CD8-positive, alpha-beta memory T cell (primary cell): Measurements from ENCODE around the gene CHRNB1. TPM values are rescaled to one million over a fixed set of nuclear protein-coding genes. Genes with fewer than 3 reads are reported as not detected.

ENCODE experiments used
- CTCF ChIA-PET: fragments of 350-600 bp; sonication (Branson Sonifier 250); formaldehyde crosslinking; loops from one replicate; lab custom pipeline; 2021; ENCODE audit warnings: antibody characterized with exemption; lab: Charles Lee
- POLR2A ChIA-PET: fragments of 350-600 bp; sonication (Branson Sonifier 250); formaldehyde crosslinking; loops from one replicate; lab custom pipeline; 2021; ENCODE audit warnings: antibody characterized with exemption; lab: Charles Lee
- DNase-seq, 5 donors: peaks; one replicate each; pipeline versions ENCODE4 v3.0.0 to v3.0.0-alpha.2; 2020 to 2022; ENCODE audit warnings: mixed read lengths in 1 of 5
- H3K27ac ChIP-seq: one replicate; pipeline ENCODE4 v1.7.0; 2013; ENCODE audit warnings: low read depth, mild to moderate bottlenecking, low read length, moderate library complexity
- H3K27me3 ChIP-seq: 2 replicates; pipeline ENCODE4 v1.7.0; 2013; ENCODE audit warnings: low read length, mild to moderate bottlenecking; ENCODE audit not compliant: insufficient read depth, poor library complexity, severe bottlenecking
- H3K36me3 ChIP-seq: 2 replicates; pipeline ENCODE4 v1.7.0; 2013; ENCODE audit warnings: mild to moderate bottlenecking, low read length, moderate library complexity; ENCODE audit not compliant: insufficient read depth
- H3K4me1 ChIP-seq: 2 replicates; pipeline ENCODE4 v1.7.0; 2013; ENCODE audit warnings: mild to moderate bottlenecking, low read length, moderate library complexity; ENCODE audit not compliant: insufficient read depth
- H3K4me3 ChIP-seq: 2 replicates; pipeline ENCODE4 v1.7.0; 2013; ENCODE audit warnings: mild to moderate bottlenecking, low read length
- H3K9me3 ChIP-seq: 2 replicates; pipeline ENCODE4 v1.7.0; 2013; ENCODE audit warnings: mild to moderate bottlenecking, low read length
- H3K27ac Mint-ChIP-seq, 8 donors: one replicate each; pipeline ENCODE4 v1.8.0; 2020 to 2021; ENCODE audit warnings: mixed read lengths in 8 of 8, mild to moderate bottlenecking in 6 of 8, inconsistent platforms in 3 of 8, moderate library complexity in 3 of 8
- H3K27me3 Mint-ChIP-seq, 2 donors: one replicate each; pipeline ENCODE4 v1.8.0; 2020 to 2021; ENCODE audit warnings: mixed read lengths in 2 of 2, mild to moderate bottlenecking in 1 of 2, moderate library complexity in 1 of 2
- H3K36me3 Mint-ChIP-seq, 3 donors: one replicate each; pipeline ENCODE4 v1.8.0; 2020 to 2021; ENCODE audit warnings: mixed read lengths in 3 of 3, inconsistent platforms in 1 of 3, mild to moderate bottlenecking in 1 of 3
- H3K4me1 Mint-ChIP-seq, 3 donors: one replicate each; pipeline ENCODE4 v1.8.0; 2020 to 2021; ENCODE audit warnings: mixed read lengths in 3 of 3, inconsistent platforms in 1 of 3, mild to moderate bottlenecking in 1 of 3
- H3K4me3 Mint-ChIP-seq, 7 donors: one replicate each; pipeline ENCODE4 v1.8.0; 2020 to 2021; ENCODE audit warnings: mixed read lengths in 7 of 7, mild to moderate bottlenecking in 6 of 7, moderate library complexity in 4 of 7, inconsistent platforms in 2 of 7
- H3K9me3 Mint-ChIP-seq, 5 donors: one replicate each; pipeline ENCODE4 v1.8.0; 2020 to 2022; ENCODE audit warnings: mixed read lengths in 5 of 5, mild to moderate bottlenecking in 3 of 5, moderate library complexity in 2 of 5, inconsistent platforms in 1 of 5
- polyA plus RNA-seq: library from polyadenylated mRNA; unstranded; fragments of 300-500 nt; fragmentation: Illumina TruSeq; gene quantifications from one replicate; pipeline ENCODE4 v1.2.3, GENCODE V29; 2021
- total RNA-seq, 2 experiments: library from RNA; stranded (reverse); gene quantifications; one replicate each; pipeline ENCODE4 v1.2.3, GENCODE V29; 2021

Gene CHRNB1
- total and polyA plus RNA-seq, 3 experiments from 2014 or later, result 6.0 to 24.7 (median 6.3) TPM

GRCh38 chr17:7483255-7484066 is 38.6 kb downstream of the CHRNB1 start:
- peaks cover 52 to 75% (median 69%) of the 10 kb centered on the region in 3 donors for H3K4me1 Mint-ChIP-seq

GRCh38 chr17:7484067-7484918 is 39.4 kb downstream of the CHRNB1 start, which contains the start of gene POLR2A:
Gene POLR2A (plus strand): TSS chr17:7484366.
- H3K27me3 Mint-ChIP-seq, result peaks cover 0 to 12% of the 10 kb centered on the region in 2 donors
- no peaks in the 10 kb centered on the region for H3K9me3 ChIP-seq
- H3K4me1 Mint-ChIP-seq, result peaks cover 56 to 80% (median 73%) of the 10 kb centered on the region in 3 donors
- H3K4me3 ChIP-seq, result peak within 1 kb of the TSS; percentile 91
- CTCF ChIA-PET, result interaction anchor here (1.0 to 5.3 kb wide), 5 partner anchors 30 to 77 kb away, joined by 3 to 49 read pairs (median 7); partner anchors contain the start of gene TMEM102
- H3K4me3 Mint-ChIP-seq, result peak within 1 kb of the TSS; percentile 96 to 100 (median 98)
- POLR2A ChIA-PET, result interaction anchor here (0.5 to 4.6 kb wide), 24 partner anchors 8 to 514 kb away, joined by 3 to 48 read pairs (median 4); partner anchors contain the start of genes ACAP1, CHRNB1, FXR2 and NEURL4
- peaks cover 49% of the 10 kb centered on the region for H3K4me1 ChIP-seq
- H3K36me3 ChIP-seq, result peaks cover 5% of the 10 kb centered on the region
- H3K27me3 ChIP-seq, result no peaks in the 10 kb centered on the region
- peaks cover 0 to 4% (median 0%) of the 10 kb centered on the region in 5 donors for H3K9me3 Mint-ChIP-seq
- peak within 1 kb of the TSS; percentile 99 to 100 (median 100) for H3K27ac Mint-ChIP-seq
- peak within 1 kb of the TSS; percentile 98 for H3K27ac ChIP-seq
- peak; percentile 95 to 99 (median 98) for DNase-seq
- peaks cover 0 to 43% (median 7%) of the 10 kb centered on the region in 3 donors for H3K36me3 Mint-ChIP-seq

More at GRCh38 chr17:7483255-7484066, 38.6 kb downstream of the CHRNB1 start:
- Histone ChIP-seq H3K27ac (peak overlapping the region; percentile 98), H3K4me3 (peak overlapping the region; percentile 91), H3K36me3 (peaks cover 5% of the 10 kb centered on the region), H3K9me3 (no peaks in the 10 kb centered on the region), H3K4me1 (peaks cover 42% of the 10 kb centered on the region), H3K27me3 (no peaks in the 10 kb centered on the region)
- POLR2A ChIA-PET, result interaction anchor here (0.5 to 4.6 kb wide), 20 partner anchors 8 to 515 kb away, joined by 3 to 48 read pairs (median 4); partner anchors contain the start of genes ACAP1, CHRNB1, FXR2 and NEURL4
- peaks cover 0 to 12% of the 10 kb centered on the region in 2 donors for H3K27me3 Mint-ChIP-seq
- peaks cover 0 to 4% (median 0%) of the 10 kb centered on the region in 5 donors for H3K9me3 Mint-ChIP-seq
- H3K4me3 Mint-ChIP-seq, result peak overlapping the region; percentile 96 to 100 (median 98)
- peak; percentile 91 to 98 (median 96) for DNase-seq
- H3K36me3 Mint-ChIP-seq, result peaks cover 0 to 40% (median 5%) of the 10 kb centered on the region in 3 donors
- peak overlapping the region; percentile 99 to 100 (median 100) for H3K27ac Mint-ChIP-seq
- CTCF ChIA-PET, result interaction anchor here (5.3 kb wide), 1 partner anchor 47 kb away, joined by 49 read pairs; the partner anchor contains the start of gene TMEM102

- CTCF ChIA-PET, result interaction anchor here (0.8 to 5.3 kb wide), 7 partner anchors 18 to 76 kb away, joined by 3 to 49 read pairs (median 4); partner anchors contain the start of gene TMEM102
- H3K4me3 ChIP-seq, result peak overlapping the region; percentile 91
- peaks cover 52% of the 10 kb centered on the region for H3K4me1 ChIP-seq
- POLR2A ChIA-PET, result interaction anchor here (0.6 to 4.6 kb wide), 23 partner anchors 9 to 439 kb away, joined by 3 to 48 read pairs (median 5); partner anchors contain the start of genes ACAP1, CHRNB1, NEURL4 and PLSCR3
- peaks cover 5% of the 10 kb centered on the region for H3K36me3 ChIP-seq
- H3K9me3 ChIP-seq, result no peaks in the 10 kb centered on the region
- no peaks in the 10 kb centered on the region for H3K27me3 ChIP-seq
- H3K27ac ChIP-seq, result peak overlapping the region; percentile 98
- Mint-ChIP-seq H3K27ac (peak overlapping the region; percentile 98 to 100 (median 100)), H3K36me3 (peaks cover 0 to 43% (median 7%) of the 10 kb centered on the region in 3 donors), H3K4me1 (peaks cover 59 to 84% (median 77%) of the 10 kb centered on the region in 3 donors), H3K27me3 (peaks cover 0 to 10% of the 10 kb centered on the region in 2 donors), H3K4me3 (peak overlapping the region; percentile 96 to 100 (median 98)), H3K9me3 (peaks cover 0 to 4% (median 0%) of the 10 kb centered on the region in 5 donors)
- no peak for DNase-seq
Measured at GRCh38 chr17:7484919-7485377, 40.1 kb downstream of the CHRNB1 start.

GRCh38 chr17:7486181-7486580 is 41.3 kb downstream of the CHRNB1 start:
- Mint-ChIP-seq H3K4me3 (peak overlapping the region; percentile 65 to 98 (median 82)), H3K9me3 (peaks cover 0 to 4% (median 0%) of the 10 kb centered on the region in 5 donors), H3K4me1 (peaks cover 61 to 84% (median 81%) of the 10 kb centered on the region in 3 donors), H3K27ac (peak overlapping the region in 7 of 8 donors; percentile 45 to 100 (median 80)), H3K36me3 (peaks cover 0 to 52% (median 7%) of the 10 kb centered on the region in 3 donors), H3K27me3 (peaks cover 0 to 10% of the 10 kb centered on the region in 2 donors)
- H3K36me3 ChIP-seq, result peaks cover 11% of the 10 kb centered on the region
- H3K4me3 ChIP-seq, result peak overlapping the region; percentile 27
- DNase-seq, result no peak
- peaks cover 57% of the 10 kb centered on the region for H3K4me1 ChIP-seq
- ChIA-PET POLR2A (interaction anchor here (0.6 to 4.6 kb wide), 8 partner anchors 27 to 177 kb away, joined by 3 to 48 read pairs (median 4); partner anchors contain the start of genes PLSCR3, TMEM102 and TMEM256), CTCF (interaction anchor here (1.0 to 5.3 kb wide), 5 partner anchors 17 to 103 kb away, joined by 3 to 49 read pairs (median 7); partner anchors contain the start of gene TMEM102)
- H3K27me3 ChIP-seq, result no peaks in the 10 kb centered on the region
- peak overlapping the region; percentile 30 for H3K27ac ChIP-seq
- H3K9me3 ChIP-seq, result no peaks in the 10 kb centered on the region

- Mint-ChIP-seq H3K4me3 (peak overlapping the region in 3 of 7 donors; percentile 9 to 18 (median 12)), H3K27me3 (peaks cover 0 to 2% of the 10 kb centered on the region in 2 donors), H3K4me1 (peaks cover 64 to 85% (median 83%) of the 10 kb centered on the region in 3 donors), H3K36me3 (peaks cover 0 to 66% (median 11%) of the 10 kb centered on the region in 3 donors), H3K9me3 (no peaks in the 10 kb centered on the region), H3K27ac (peak overlapping the region in 5 of 8 donors; percentile 8 to 61 (median 20))
- Histone ChIP-seq H3K27ac (no peak overlapping the region), H3K4me3 (no peak overlapping the region), H3K9me3 (no peaks in the 10 kb centered on the region), H3K36me3 (peaks cover 15% of the 10 kb centered on the region), H3K27me3 (no peaks in the 10 kb centered on the region), H3K4me1 (peaks cover 60% of the 10 kb centered on the region)
- DNase-seq, result no peak
- ChIA-PET POLR2A (interaction anchor here (0.6 kb wide), 1 partner anchor 110 kb away, joined by 4 read pairs; no protein-coding TSS in a partner anchor), CTCF (no interaction called here)
Measured at GRCh38 chr17:7490144-7490543, 45.3 kb downstream of the CHRNB1 start.

- H3K36me3 ChIP-seq, result peaks cover 26% of the 10 kb centered on the region
- H3K27me3 Mint-ChIP-seq, result peaks cover 0 to 3% of the 10 kb centered on the region in 2 donors
- ChIA-PET CTCF (interaction anchor here (1.1 kb wide), 2 partner anchors 56 to 136 kb away, joined by 3 to 4 read pairs; partner anchors contain the start of gene TMEM102), POLR2A (interaction anchor here (0.6 to 1.1 kb wide), 2 partner anchors 12 to 141 kb away, joined by 3 read pairs; partner anchors contain the start of gene ZBTB4)
- peak overlapping the region in 6 of 8 donors; percentile 13 to 89 (median 43) for H3K27ac Mint-ChIP-seq
- H3K4me1 ChIP-seq, result peaks cover 47% of the 10 kb centered on the region
- H3K4me1 Mint-ChIP-seq, result peaks cover 55 to 79% (median 73%) of the 10 kb centered on the region in 3 donors
- H3K27ac ChIP-seq, result no peak overlapping the region
- no peak for DNase-seq
- no peaks in the 10 kb centered on the region for H3K9me3 ChIP-seq
- H3K27me3 ChIP-seq, result no peaks in the 10 kb centered on the region
- no peak overlapping the region for H3K4me3 ChIP-seq
- H3K4me3 Mint-ChIP-seq, result peak overlapping the region in 2 of 7 donors; percentile 32 to 33
- peaks cover 5 to 71% (median 8%) of the 10 kb centered on the region in 3 donors for H3K36me3 Mint-ChIP-seq
- H3K9me3 Mint-ChIP-seq, result no peaks in the 10 kb centered on the region
Measured at GRCh38 chr17:7491583-7491982, 46.7 kb downstream of the CHRNB1 start.
